H9 (cell line): ENCODE data around the gene SMIM12. TPM values are rescaled to one million over a fixed set of nuclear protein-coding genes. Genes with fewer than 3 reads are reported as not detected.
"Not testable (repeated sequence)": the region's sequence is repeated elsewhere in the genome, so short reads cannot be mapped to it uniquely, and the experiment has no call there.

Source experiments
- DNase-seq: peaks from one replicate; pipeline ENCODE4 v3.0.0-alpha.2; 2017
- H2AFZ ChIP-seq: one replicate; pipeline ENCODE4 v1.6.1; 2013; ENCODE audit warnings: mild to moderate bottlenecking, low read length, control low read depth, moderate library complexity
- H2AK5ac ChIP-seq: 2 replicates; pipeline ENCODE4 v1.6.1; 2013; ENCODE audit warnings: low read length, control low read depth, mixed read lengths; ENCODE audit not compliant: insufficient read length
- H2BK120ac ChIP-seq: one replicate; pipeline ENCODE4 v1.6.1; 2013; ENCODE audit warnings: low read depth, mild to moderate bottlenecking, low read length, control low read depth, inconsistent platforms; ENCODE audit not compliant: poor library complexity, severe bottlenecking
- H2BK12ac ChIP-seq: 2 replicates; pipeline ENCODE4 v1.6.1; 2013; ENCODE audit warnings: low read length, control low read depth, mixed read lengths, low read depth; ENCODE audit not compliant: insufficient read length
- H2BK15ac ChIP-seq: 2 replicates; pipeline ENCODE4 v1.6.1; 2013; ENCODE audit warnings: low read depth, low read length, control low read depth
- H2BK20ac ChIP-seq: one replicate; pipeline ENCODE4 v1.6.1; 2013; ENCODE audit warnings: low read depth, mild to moderate bottlenecking, low read length, control low read depth, inconsistent platforms; ENCODE audit not compliant: poor library complexity, severe bottlenecking
- H2BK5ac ChIP-seq: 2 replicates; pipeline ENCODE4 v1.6.1; 2013; ENCODE audit warnings: low read length, control low read depth, mixed read lengths; ENCODE audit not compliant: insufficient read length
- H3K14ac ChIP-seq: 2 replicates; pipeline ENCODE4 v1.6.1; 2013; ENCODE audit warnings: low read length, control low read depth; ENCODE audit not compliant: insufficient read depth
- H3K18ac ChIP-seq: 2 replicates; pipeline ENCODE4 v1.6.1; 2013; ENCODE audit warnings: low read depth, mild to moderate bottlenecking, mixed read lengths, low read length, control low read depth; ENCODE audit not compliant: insufficient read length
- H3K23ac ChIP-seq: 2 replicates; pipeline ENCODE4 v1.6.1; 2013; ENCODE audit warnings: low read length, control low read depth, mixed read lengths, low read depth; ENCODE audit not compliant: insufficient read length
- H3K23me2 ChIP-seq: 2 replicates; pipeline ENCODE4 v1.6.1; 2013; ENCODE audit warnings: low read depth, mild to moderate bottlenecking, mixed read lengths, low read length, control low read depth; ENCODE audit not compliant: insufficient read length, poor library complexity, severe bottlenecking
- H3K27ac ChIP-seq: 2 replicates; pipeline ENCODE4 v1.5.1; 2013; ENCODE audit warnings: low read length, control low read depth, mixed read lengths, low read depth; ENCODE audit not compliant: insufficient read length
- H3K27me3 ChIP-seq: 2 replicates; pipeline ENCODE4 v1.6.1; 2013; ENCODE audit warnings: low read length, control low read depth, inconsistent platforms; ENCODE audit not compliant: insufficient read depth
- H3K4ac ChIP-seq: 2 replicates; pipeline ENCODE4 v1.6.1; 2013; ENCODE audit warnings: low read depth, mild to moderate bottlenecking, control low read depth, inconsistent platforms, low read length, moderate library complexity
- H3K4me1 ChIP-seq: 2 replicates; pipeline ENCODE4 v1.6.1; 2013; ENCODE audit warnings: low read length, control low read depth, inconsistent platforms; ENCODE audit not compliant: insufficient read depth
- H3K4me2 ChIP-seq: 2 replicates; pipeline ENCODE4 v1.6.1; 2013; ENCODE audit warnings: low read length, control low read depth, mixed read lengths; ENCODE audit not compliant: insufficient read length, insufficient read depth
- H3K56ac ChIP-seq: 2 replicates; pipeline ENCODE4 v1.6.1; 2013; ENCODE audit warnings: low read depth, mild to moderate bottlenecking, mixed read lengths, low read length, control low read depth; ENCODE audit not compliant: insufficient read length
- H3K79me1 ChIP-seq: 2 replicates; pipeline ENCODE4 v1.6.1; 2013; ENCODE audit warnings: low read depth, mild to moderate bottlenecking, moderate library complexity, low read length, control low read depth, inconsistent platforms; ENCODE audit not compliant: insufficient read depth, poor library complexity, severe bottlenecking
- H3K79me2 ChIP-seq: 2 replicates; pipeline ENCODE4 v1.6.1; 2013; ENCODE audit warnings: low read length, control low read depth, inconsistent platforms; ENCODE audit not compliant: insufficient read depth
- H3K9ac ChIP-seq: 2 replicates; pipeline ENCODE4 v1.6.1; 2013; ENCODE audit warnings: low read length, control low read depth, mixed read lengths; ENCODE audit not compliant: insufficient read length; ENCODE audit errors: extremely low read depth
- H3K9me3 ChIP-seq: one replicate; pipeline ENCODE4 v1.6.1; 2013; ENCODE audit warnings: low read depth, low read length, inconsistent platforms; ENCODE audit not compliant: control insufficient read depth
- H3T11ph ChIP-seq: one replicate; pipeline ENCODE4 v1.6.1; 2013; ENCODE audit warnings: mild to moderate bottlenecking, low read length, control low read depth, inconsistent platforms
- H4K20me1 ChIP-seq: one replicate; pipeline ENCODE4 v1.6.1; 2013; ENCODE audit not compliant: control insufficient read depth, insufficient read length, insufficient read depth
- H4K5ac ChIP-seq: 2 replicates; pipeline ENCODE4 v1.6.1; 2013; ENCODE audit warnings: low read depth, mild to moderate bottlenecking, mixed read lengths, low read length, control low read depth; ENCODE audit not compliant: insufficient read length
- H4K8ac ChIP-seq: replicated peaks from 2 replicates; pipeline ENCODE4 v1.6.1; 2013; ENCODE audit warnings: low read length, control low read depth, mixed read lengths, low read depth; ENCODE audit not compliant: insufficient read length
- H4K91ac ChIP-seq: 2 replicates; pipeline ENCODE4 v1.6.1; 2013; ENCODE audit warnings: low read depth, mild to moderate bottlenecking, moderate library complexity, mixed read lengths, low read length, control low read depth; ENCODE audit not compliant: insufficient read length
- H3K27ac Mint-ChIP-seq, 3 experiments: 2 replicates in 2 of 3; 3 replicates in 1 of 3; pipeline ENCODE4 v1.8.0; 2020 to 2021; ENCODE audit warnings: mixed read lengths in 3 of 3, mild to moderate bottlenecking in 1 of 3, moderate library complexity in 1 of 3
- H3K27me3 Mint-ChIP-seq: 2 replicates; pipeline ENCODE4 v1.8.0; 2021; ENCODE audit warnings: low read depth, mild to moderate bottlenecking, moderate library complexity, mixed read lengths
- H3K36me3 Mint-ChIP-seq, 3 experiments: 2 replicates in 2 of 3; 3 replicates in 1 of 3; pipeline ENCODE4 v1.8.0; 2020 to 2021; ENCODE audit warnings: low read depth in 3 of 3, mixed read lengths in 3 of 3; ENCODE audit not compliant: insufficient read depth in 1 of 3
- H3K4me1 Mint-ChIP-seq, 2 experiments: 2 replicates each; pipeline ENCODE4 v1.8.0; 2020; ENCODE audit warnings: mixed read lengths in 2 of 2
- H3K4me3 Mint-ChIP-seq, 2 experiments: 2 replicates in 1 of 2; 3 replicates in 1 of 2; pipeline ENCODE4 v1.8.0; 2020 to 2021; ENCODE audit warnings: mild to moderate bottlenecking in 2 of 2, mixed read lengths in 2 of 2, moderate library complexity in 1 of 2
- H3K9me3 Mint-ChIP-seq, 2 experiments: 2 replicates in 1 of 2; 3 replicates in 1 of 2; pipeline ENCODE4 v1.8.0; 2020; ENCODE audit warnings: mild to moderate bottlenecking in 2 of 2, mixed read lengths in 2 of 2, moderate library complexity in 1 of 2
- CTCF ChIP-seq: fragments of 200-600 bp; sonication (generic); conservative IDR thresholded peaks from 3 replicates; pipeline ENCODE4 v1.8.0; 2021; ENCODE audit warnings: antibody characterized with exemption, mild to moderate bottlenecking
- WGBS: extraction: QIAGEN DNeasy Blood & Tissue Kit; methylation state at CpG from one replicate; pipeline ENCODE4 v1.1.7; 2013; ENCODE audit warnings: missing lambda C conversion rate, low lambda C conversion rate, mixed read lengths; ENCODE audit not compliant: insufficient read length; ENCODE audit errors: extremely low coverage; 5-methylcytosine and 5-hydroxymethylcytosine counted together
- total RNA-seq: library from RNA; stranded (reverse); gene quantifications from 2 replicates; pipeline ENCODE4 v1.2.1, GENCODE V29; 2021

The SMIM12 gene
- total RNA-seq, 1 experiment from 2014 or later, result 40.9 TPM

DNA sequence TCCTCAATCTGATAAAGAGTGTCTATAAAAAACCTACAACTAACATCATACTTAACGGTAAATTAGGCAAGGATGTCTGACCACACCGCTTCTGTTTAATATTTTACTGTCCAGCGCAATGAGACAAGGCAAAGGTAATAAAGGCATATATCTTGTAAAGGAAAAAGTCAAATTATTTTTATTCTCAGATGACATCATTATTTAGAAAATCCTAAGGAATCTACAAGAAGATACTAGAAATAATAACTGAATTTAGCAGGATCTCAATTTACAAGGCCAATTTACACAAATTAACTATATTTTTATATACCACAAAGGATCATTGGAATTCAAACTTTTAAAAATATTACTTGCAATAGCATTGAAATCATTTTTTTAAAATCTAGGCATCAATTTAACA, 37.3 kb downstream of the SMIM12 start:
- no CpG with 5 or more reads among the region's 3 CpGs for WGBS
- no peak overlapping the region for H3K27ac Mint-ChIP-seq
- Histone ChIP-seq H4K8ac (no peak overlapping the region), H3K27ac (no peak overlapping the region), H4K91ac (no peak overlapping the region), H4K20me1 (no peaks in the 10 kb centered on the region), H2BK20ac (no peak overlapping the region), H2BK12ac (no peak overlapping the region), H3K23me2 (no peaks in the 10 kb centered on the region), H2BK15ac (no peak overlapping the region), H3K9me3 (no peaks in the 10 kb centered on the region), H3K79me1 (no peaks in the 10 kb centered on the region), H3K56ac (no peak overlapping the region), H3K27me3 (no peaks in the 10 kb centered on the region), H2AFZ (no peak overlapping the region), H3K4me2 (no peak overlapping the region), H4K5ac (no peak overlapping the region), H3K14ac (no peak overlapping the region), H2BK5ac (no peak overlapping the region), H3K23ac (no peak overlapping the region), H2AK5ac (no peak overlapping the region), H3K18ac (no peak overlapping the region), H3K4me1 (no peaks in the 10 kb centered on the region), H3K79me2 (no peaks in the 10 kb centered on the region), H3K4ac (no peak overlapping the region), H3K9ac (no peak overlapping the region), H3T11ph (no peak overlapping the region), H2BK120ac (no peak overlapping the region)
- TF ChIP-seq CTCF, result no peak
- H3K9me3 Mint-ChIP-seq, result no peaks in the 10 kb centered on the region
- no peaks in the 10 kb centered on the region for H3K27me3 Mint-ChIP-seq
- DNase-seq, result no peak
- no peak overlapping the region for H3K4me3 Mint-ChIP-seq
- H3K4me1 Mint-ChIP-seq, result no peaks in the 10 kb centered on the region
- no peaks in the 10 kb centered on the region for H3K36me3 Mint-ChIP-seq

DNA sequence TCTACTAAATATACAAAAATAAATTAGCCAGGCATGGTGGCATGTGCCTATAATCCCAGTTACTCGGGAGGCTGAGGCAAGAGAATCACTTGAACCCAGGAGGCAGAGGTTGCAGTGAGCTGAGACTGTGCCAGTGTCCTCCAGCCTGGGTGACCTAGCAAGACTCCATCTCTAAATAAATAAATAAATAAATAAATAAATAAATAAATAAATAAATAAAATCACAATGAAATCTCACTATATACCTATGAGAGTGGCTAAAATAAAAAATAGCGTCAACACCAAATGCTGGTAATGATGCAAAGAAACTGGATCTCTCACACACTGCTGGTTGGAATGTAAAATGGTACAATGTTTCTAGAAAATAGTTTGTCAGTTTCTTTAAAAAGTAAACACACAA, 40.7 kb downstream of the SMIM12 start:
- no CpG with 5 or more reads among the region's 2 CpGs for WGBS
- not testable (repeated sequence) for H3K4me1 ChIP-seq, H3K27me3 Mint-ChIP-seq, H3K27ac ChIP-seq, H2AFZ ChIP-seq, H3K4ac ChIP-seq, H2BK120ac ChIP-seq, H4K91ac ChIP-seq, H4K20me1 ChIP-seq, H3T11ph ChIP-seq, H4K8ac ChIP-seq, H3K9me3 Mint-ChIP-seq, H3K23ac ChIP-seq, H3K14ac ChIP-seq, H2AK5ac ChIP-seq, H3K56ac ChIP-seq, H3K79me2 ChIP-seq, H2BK20ac ChIP-seq, H3K4me2 ChIP-seq, H3K27ac Mint-ChIP-seq, H3K9me3 ChIP-seq, H2BK15ac ChIP-seq, H3K4me1 Mint-ChIP-seq, H3K18ac ChIP-seq, H2BK12ac ChIP-seq, H3K27me3 ChIP-seq, H2BK5ac ChIP-seq, H3K23me2 ChIP-seq, H3K9ac ChIP-seq, DNase-seq, H3K36me3 Mint-ChIP-seq, H3K4me3 Mint-ChIP-seq, H4K5ac ChIP-seq, H3K79me1 ChIP-seq
